ENCODE measurements around the gene NKX6-1. TPM values are rescaled to one million over a fixed set of nuclear protein-coding genes. Genes with fewer than 3 reads are reported as not detected.

The NKX6-1 gene
- total RNA-seq, 1 donor from 2014 or later: 14.9 TPM

DNA sequence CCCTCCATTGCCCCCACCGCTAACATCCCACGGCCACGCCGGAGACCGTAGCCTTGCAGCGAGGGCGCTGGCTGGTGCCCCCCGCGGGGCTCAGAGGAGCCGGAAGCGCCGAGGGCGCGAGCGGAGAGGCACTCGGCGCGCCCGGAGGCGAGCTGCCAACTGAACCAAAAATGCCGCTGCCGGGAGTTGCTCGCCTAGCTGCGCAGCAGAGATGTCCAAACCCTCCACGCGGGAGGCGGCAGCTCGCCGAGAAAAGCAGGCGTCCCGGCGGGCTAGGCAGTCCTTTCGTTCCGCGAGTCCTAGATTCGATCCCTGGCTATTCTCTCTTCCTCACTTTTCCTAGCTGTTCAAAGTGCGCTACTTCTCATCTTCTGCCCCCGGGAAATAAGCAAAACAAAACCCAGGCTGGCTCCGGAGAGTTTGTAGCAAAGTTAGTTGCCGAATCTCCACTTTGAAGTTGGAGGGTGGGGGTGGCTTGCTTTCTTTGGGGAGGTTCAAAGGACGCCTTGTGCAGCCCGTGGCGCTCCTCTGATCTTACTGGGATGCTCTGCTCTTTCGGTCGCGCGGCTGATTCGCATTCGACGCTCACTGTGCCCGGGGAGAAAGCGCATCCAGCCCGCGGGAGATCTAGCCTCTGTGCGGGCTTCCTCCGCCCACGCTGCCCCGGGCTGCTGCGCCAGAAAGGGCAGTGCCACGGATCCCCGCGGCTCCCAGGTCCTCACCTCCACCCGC is 723 bp downstream of the NKX6-1 start:
- Mint-ChIP-seq H3K36me3 (peaks cover 14% of the 10 kb centered on the region), H3K4me1 (ENCODE audit: unreplicated experiment) (peaks cover 27% of the 10 kb centered on the region), H3K27me3 (peaks cover 93% of the 10 kb centered on the region), H3K4me3 (peak overlapping the region; percentile 92), H3K27ac (peak overlapping the region; percentile 77), H3K9me3 (no peaks in the 10 kb centered on the region)
- TF ChIP-seq, protein P1, sequence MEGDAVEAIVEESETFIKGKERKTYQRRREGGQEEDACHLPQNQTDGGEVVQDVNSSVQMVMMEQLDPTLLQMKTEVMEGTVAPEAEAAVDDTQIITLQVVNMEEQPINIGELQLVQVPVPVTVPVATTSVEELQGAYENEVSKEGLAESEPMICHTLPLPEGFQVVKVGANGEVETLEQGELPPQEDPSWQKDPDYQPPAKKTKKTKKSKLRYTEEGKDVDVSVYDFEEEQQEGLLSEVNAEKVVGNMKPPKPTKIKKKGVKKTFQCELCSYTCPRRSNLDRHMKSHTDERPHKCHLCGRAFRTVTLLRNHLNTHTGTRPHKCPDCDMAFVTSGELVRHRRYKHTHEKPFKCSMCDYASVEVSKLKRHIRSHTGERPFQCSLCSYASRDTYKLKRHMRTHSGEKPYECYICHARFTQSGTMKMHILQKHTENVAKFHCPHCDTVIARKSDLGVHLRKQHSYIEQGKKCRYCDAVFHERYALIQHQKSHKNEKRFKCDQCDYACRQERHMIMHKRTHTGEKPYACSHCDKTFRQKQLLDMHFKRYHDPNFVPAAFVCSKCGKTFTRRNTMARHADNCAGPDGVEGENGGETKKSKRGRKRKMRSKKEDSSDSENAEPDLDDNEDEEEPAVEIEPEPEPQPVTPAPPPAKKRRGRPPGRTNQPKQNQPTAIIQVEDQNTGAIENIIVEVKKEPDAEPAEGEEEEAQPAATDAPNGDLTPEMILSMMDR (conservative IDR thresholded peaks at IDR 0.05): no peak
- DNase-seq (ENCODE audit: extremely low spot score, unreplicated experiment): peak; percentile 71

DNA sequence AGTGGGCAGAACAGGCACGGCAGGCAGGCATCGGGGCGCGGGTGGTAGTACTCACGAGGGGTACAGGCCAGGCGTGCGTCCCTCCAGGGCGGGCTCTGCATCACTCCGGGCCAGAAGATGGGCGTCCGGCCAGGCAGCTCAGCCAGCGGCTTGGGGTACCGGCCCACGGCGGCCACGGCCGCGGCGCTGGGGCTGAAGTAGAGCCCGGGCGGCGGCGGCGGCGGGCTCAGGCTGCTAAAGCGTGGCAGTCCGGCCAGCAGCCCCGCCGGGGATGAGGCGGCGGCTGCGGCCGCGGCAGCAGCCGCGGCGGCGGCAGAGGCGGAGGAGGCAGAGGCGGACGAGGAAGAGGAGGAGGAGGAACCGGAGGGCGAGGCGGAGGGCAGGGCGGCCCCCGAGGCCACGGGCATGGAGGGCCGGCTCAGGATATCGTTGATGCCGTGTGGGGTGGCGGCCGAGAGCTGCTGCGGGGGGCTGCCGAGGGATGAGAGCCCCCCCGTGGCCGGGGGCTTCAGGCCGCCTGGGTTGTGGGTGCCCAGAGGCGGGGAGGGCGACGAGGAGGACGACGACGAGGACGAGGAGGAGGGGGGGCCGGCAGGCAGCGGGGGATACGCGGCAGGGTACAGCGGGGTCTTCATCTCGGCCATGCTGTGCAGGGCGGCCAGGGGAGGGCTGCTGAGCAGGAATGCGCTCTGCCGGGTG is 1.4 kb downstream of the NKX6-1 start:
- Mint-ChIP-seq H3K4me1 (ENCODE audit: unreplicated experiment) (peaks cover 30% of the 10 kb centered on the region), H3K9me3 (no peaks in the 10 kb centered on the region), H3K27ac (no peak overlapping the region), H3K4me3 (peak overlapping the region; percentile 92), H3K27me3 (peaks cover 93% of the 10 kb centered on the region), H3K36me3 (peaks cover 14% of the 10 kb centered on the region)
- TF ChIP-seq, protein P1 (conservative IDR thresholded peaks at IDR 0.05): no peak
- peak; percentile 71 for DNase-seq (ENCODE audit: extremely low spot score, unreplicated experiment)

DNA sequence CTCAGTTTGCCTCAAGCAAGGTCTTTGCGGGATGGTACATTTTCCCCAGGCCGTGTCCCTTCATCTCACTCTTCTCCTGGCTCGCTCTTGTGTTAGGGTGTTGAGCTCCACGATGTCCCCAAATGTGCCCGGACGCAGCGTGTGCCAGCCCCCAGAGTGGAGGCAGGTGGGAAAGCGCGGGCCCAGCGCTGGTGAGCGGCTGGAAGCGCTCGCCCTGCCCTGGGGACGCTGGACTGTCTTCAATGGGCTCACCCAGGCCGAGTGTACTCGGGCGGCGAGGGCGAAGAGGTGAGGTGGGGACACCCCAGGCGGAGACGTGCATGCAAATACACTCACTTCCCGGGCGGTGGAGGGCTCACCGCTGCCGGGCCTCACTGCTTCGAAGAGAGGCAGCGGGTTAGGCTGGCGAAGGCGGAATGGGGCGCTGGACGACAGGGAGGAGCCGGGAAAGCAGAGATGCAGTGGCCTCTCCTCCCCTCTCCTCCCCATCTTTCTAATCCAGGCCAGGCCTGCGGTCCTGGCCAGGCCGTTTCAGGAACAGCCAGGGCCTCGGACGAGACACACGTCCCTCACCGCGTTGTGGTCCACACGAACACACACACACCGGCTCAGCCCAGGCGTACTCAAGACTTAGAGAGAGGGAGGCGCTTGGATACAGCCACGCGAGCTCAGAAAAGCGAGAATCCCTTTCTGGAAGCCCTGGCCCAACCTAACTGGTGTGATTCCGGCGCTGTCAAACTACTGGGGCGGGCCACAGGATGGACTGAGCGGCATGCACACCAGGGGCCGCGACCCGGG is 2.2 kb downstream of the NKX6-1 start:
- peak; percentile 72 for DNase-seq (ENCODE audit: extremely low spot score, unreplicated experiment)
- Mint-ChIP-seq H3K27me3 (peaks cover 93% of the 10 kb centered on the region), H3K27ac (peak overlapping the region; percentile 78), H3K4me3 (peak overlapping the region; percentile 83), H3K9me3 (no peaks in the 10 kb centered on the region), H3K36me3 (peaks cover 14% of the 10 kb centered on the region), H3K4me1 (ENCODE audit: unreplicated experiment) (peaks cover 34% of the 10 kb centered on the region)
- TF ChIP-seq, protein P1 (conservative IDR thresholded peaks at IDR 0.05): no peak

DNA sequence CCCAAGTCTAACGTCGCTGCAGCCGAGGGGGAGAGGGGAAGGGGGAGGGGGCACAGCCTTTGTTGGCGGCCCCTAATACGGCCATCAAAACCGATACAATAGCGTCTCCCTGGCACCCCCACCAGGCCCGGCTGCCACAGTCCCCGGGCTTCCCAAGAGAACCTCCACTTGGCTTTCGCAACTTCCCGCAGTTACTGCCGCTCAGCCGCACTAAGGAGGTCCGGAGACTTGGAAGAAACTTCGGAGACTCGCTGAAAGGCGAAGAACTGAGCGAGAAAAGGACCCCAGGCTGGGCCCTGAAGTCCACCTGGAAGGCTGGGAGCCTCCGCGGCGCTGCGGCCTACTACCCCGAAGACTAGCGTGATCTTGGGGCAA is 2.8 kb downstream of the NKX6-1 start:
- DNase-seq (ENCODE audit: extremely low spot score, unreplicated experiment): peak; percentile 70
- no peaks in the 10 kb centered on the region for H3K9me3 Mint-ChIP-seq
- H3K4me3 Mint-ChIP-seq: peak overlapping the region; percentile 83
- TF ChIP-seq, protein P1 (conservative IDR thresholded peaks at IDR 0.05): no peak
- peaks cover 14% of the 10 kb centered on the region for H3K36me3 Mint-ChIP-seq
- peak overlapping the region; percentile 78 for H3K27ac Mint-ChIP-seq
- peaks cover 93% of the 10 kb centered on the region for H3K27me3 Mint-ChIP-seq
- peaks cover 34% of the 10 kb centered on the region for H3K4me1 Mint-ChIP-seq (ENCODE audit: unreplicated experiment)

DNA sequence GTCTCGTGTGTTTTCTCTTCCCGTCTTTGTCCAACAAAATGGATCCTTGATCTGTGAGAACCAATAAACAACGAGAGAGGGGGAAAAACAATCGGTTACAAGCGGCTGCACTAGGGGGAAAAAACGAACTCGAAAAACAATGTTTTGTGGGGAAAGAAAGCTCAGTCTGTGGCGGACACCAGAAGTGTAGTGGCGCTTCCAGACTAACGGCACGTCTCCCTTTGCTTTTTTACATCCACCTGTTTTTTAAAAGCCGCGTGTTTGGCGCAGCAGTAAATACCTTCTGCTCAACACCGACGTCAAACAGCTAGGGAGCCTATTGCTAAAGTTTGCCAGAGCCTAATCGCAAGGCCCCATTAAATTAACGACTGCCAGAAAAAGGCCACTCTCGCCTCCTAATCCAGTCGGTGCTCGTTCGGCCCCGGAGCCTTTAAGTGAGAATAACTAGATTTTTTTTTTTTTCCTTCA is 3.3 kb downstream of the NKX6-1 start:
- H3K4me3 Mint-ChIP-seq: peak overlapping the region; percentile 83
- no peak for DNase-seq (ENCODE audit: extremely low spot score, unreplicated experiment)
- no peaks in the 10 kb centered on the region for H3K9me3 Mint-ChIP-seq
- H3K27ac Mint-ChIP-seq: peak overlapping the region; percentile 78
- peaks cover 93% of the 10 kb centered on the region for H3K27me3 Mint-ChIP-seq
- peaks cover 34% of the 10 kb centered on the region for H3K4me1 Mint-ChIP-seq (ENCODE audit: unreplicated experiment)
- TF ChIP-seq, protein P1 (conservative IDR thresholded peaks at IDR 0.05): no peak
- peaks cover 14% of the 10 kb centered on the region for H3K36me3 Mint-ChIP-seq
